ENCODE results near the gene CSTPP1. TPM values are rescaled to one million over a fixed set of nuclear protein-coding genes. Genes with fewer than 3 reads are reported as not detected.

The CSTPP1 gene
- total and polyA plus RNA-seq, 2 donors (not counting 1 experiment from before 2014, with no cell fraction given): 11.5 to 29.0 TPM

- CTCF ChIA-PET: no interaction called here
- H3K4me3 Mint-ChIP-seq: no peak overlapping the region
- no peak for TF ChIP-seq EZH2 (IDR thresholded peaks at IDR 0.05; ENCODE audit: borderline replicate concordance, insufficient read depth, low read depth, low read length, poor library complexity, severe bottlenecking)
Observed at GRCh38 chr11:46947399-46948077, 11.0 kb downstream of the CSTPP1 start.

GRCh38 chr11:46948378-46949131 is 12.0 kb downstream of the CSTPP1 start:
- H3K9me3 Mint-ChIP-seq (ENCODE audit: insufficient read depth): no peaks in the 10 kb centered on the region
- no peak for ATAC-seq (ENCODE audit: low read depth)
- H3K27ac ChIP-seq (ENCODE audit: low read length in 2 of 2): no peak overlapping the region
- POLR2A ChIA-PET: no interaction called here
- no peak overlapping the region for H2AFZ ChIP-seq (ENCODE audit: insufficient read depth, low read depth, low read length, poor library complexity, severe bottlenecking)
- no peaks in the 10 kb centered on the region for H3K79me2 ChIP-seq (ENCODE audit: control insufficient read depth, insufficient read depth, low read length)
- H3K27ac Mint-ChIP-seq: no peak overlapping the region
- H3K4me2 ChIP-seq (replicated peaks; ENCODE audit: low read depth, low read length, poor library complexity, severe bottlenecking): no peak overlapping the region
- no peaks in the 10 kb centered on the region for H4K20me1 ChIP-seq (ENCODE audit: control insufficient read depth, insufficient read depth, low read length, poor library complexity, severe bottlenecking)
- DNase-seq: peak; percentile 8
- H3K4me1 ChIP-seq (ENCODE audit: control insufficient read depth in 2 of 2, insufficient read depth in 2 of 2, low read length in 2 of 2): no peaks in the 10 kb centered on the region
- CTCF ChIA-PET: no interaction called here
- H3K9me3 ChIP-seq (ENCODE audit: control extremely low read depth in 1 of 3, control insufficient read depth in 2 of 3, insufficient read depth in 1 of 3, low read length in 2 of 3): no peaks in the 10 kb centered on the region
- 100% methylated on average over 2 of the region's 4 CpGs for WGBS (ENCODE audit: insufficient coverage)
- H3K9ac ChIP-seq (ENCODE audit: low read length): no peak overlapping the region
- no peak overlapping the region for H3K4me3 Mint-ChIP-seq
- no peak overlapping the region for H3K4me3 ChIP-seq (ENCODE audit: control extremely low read depth in 1 of 5, extremely low read depth in 1 of 5, insufficient read depth in 1 of 5, low read depth in 2 of 5, low read length in 4 of 5)
- no peaks in the 10 kb centered on the region for H3K27me3 ChIP-seq (replicated peaks in 1 of 4; ENCODE audit: control extremely low read depth in 1 of 4, control insufficient read depth in 3 of 4, insufficient read depth in 4 of 4, low read length in 3 of 4)
- TF ChIP-seq CTCF (IDR thresholded peaks at IDR 0.05) (no peak), EZH2 (IDR thresholded peaks at IDR 0.05; ENCODE audit: borderline replicate concordance, insufficient read depth, low read depth, low read length, poor library complexity, severe bottlenecking) (no peak)
- peaks cover 2% of the 10 kb centered on the region for H3K4me1 Mint-ChIP-seq
- H3K36me3 ChIP-seq (replicated peaks in 1 of 2; ENCODE audit: control extremely low read depth in 1 of 2, control insufficient read depth in 1 of 2, extremely low read depth in 1 of 2, insufficient read depth in 2 of 2, low read length in 1 of 2): peaks cover 0 to 2% of the 10 kb centered on the region in 2 experiments
- no peaks in the 10 kb centered on the region for H3K27me3 Mint-ChIP-seq
- intact Hi-C loops (cut with micrococcal nuclease): no loop called here

More at GRCh38 chr11:46947399-46948077, 11.0 kb downstream of the CSTPP1 start:
- Histone ChIP-seq H3K9me3 (ENCODE audit: control extremely low read depth in 1 of 3, control insufficient read depth in 2 of 3, insufficient read depth in 1 of 3, low read length in 2 of 3) (no peaks in the 10 kb centered on the region), H4K20me1 (ENCODE audit: control insufficient read depth, insufficient read depth, low read length, poor library complexity, severe bottlenecking) (no peaks in the 10 kb centered on the region), H3K36me3 (replicated peaks in 1 of 2; ENCODE audit: control extremely low read depth in 1 of 2, control insufficient read depth in 1 of 2, extremely low read depth in 1 of 2, insufficient read depth in 2 of 2, low read length in 1 of 2) (peaks cover 0 to 2% of the 10 kb centered on the region in 2 experiments), H3K79me2 (ENCODE audit: control insufficient read depth, insufficient read depth, low read length) (no peaks in the 10 kb centered on the region), H3K27me3 (replicated peaks in 1 of 4; ENCODE audit: control extremely low read depth in 1 of 4, control insufficient read depth in 3 of 4, insufficient read depth in 4 of 4, low read length in 3 of 4) (no peaks in the 10 kb centered on the region), H3K27ac (ENCODE audit: low read length in 2 of 2) (no peak overlapping the region), H3K4me2 (replicated peaks; ENCODE audit: low read depth, low read length, poor library complexity, severe bottlenecking) (no peak overlapping the region), H3K9ac (ENCODE audit: low read length) (no peak overlapping the region), H2AFZ (ENCODE audit: insufficient read depth, low read depth, low read length, poor library complexity, severe bottlenecking) (no peak overlapping the region), H3K4me1 (ENCODE audit: control insufficient read depth in 2 of 2, insufficient read depth in 2 of 2, low read length in 2 of 2) (no peaks in the 10 kb centered on the region), H3K4me3 (ENCODE audit: control extremely low read depth in 1 of 5, extremely low read depth in 1 of 5, insufficient read depth in 1 of 5, low read depth in 2 of 5, low read length in 4 of 5) (no peak overlapping the region)
- ATAC-seq (ENCODE audit: low read depth) (no peak), DNase-seq (no peak)
- POLR2A ChIA-PET: no interaction called here
- Mint-ChIP-seq H3K4me1 (peaks cover 3% of the 10 kb centered on the region), H3K27ac (no peak overlapping the region), H3K27me3 (no peaks in the 10 kb centered on the region), H3K9me3 (ENCODE audit: insufficient read depth) (no peaks in the 10 kb centered on the region)
- intact Hi-C loops (cut with micrococcal nuclease): no loop called here
- WGBS (ENCODE audit: insufficient coverage): 100% methylated on average over 3 of the region's 3 CpGs
